ENCODE results near the gene SCN4A. TPM values are rescaled to one million over a fixed set of nuclear protein-coding genes. Genes with fewer than 3 reads are reported as not detected.
"Not testable (repeated sequence)": the region's sequence is repeated elsewhere in the genome, so short reads cannot be mapped to it uniquely, and the experiment has no call there.

The SCN4A gene
- total RNA-seq, 4 donors from 2014 or later, result 0.21 to 2.4 (median 1.1) TPM

DNA sequence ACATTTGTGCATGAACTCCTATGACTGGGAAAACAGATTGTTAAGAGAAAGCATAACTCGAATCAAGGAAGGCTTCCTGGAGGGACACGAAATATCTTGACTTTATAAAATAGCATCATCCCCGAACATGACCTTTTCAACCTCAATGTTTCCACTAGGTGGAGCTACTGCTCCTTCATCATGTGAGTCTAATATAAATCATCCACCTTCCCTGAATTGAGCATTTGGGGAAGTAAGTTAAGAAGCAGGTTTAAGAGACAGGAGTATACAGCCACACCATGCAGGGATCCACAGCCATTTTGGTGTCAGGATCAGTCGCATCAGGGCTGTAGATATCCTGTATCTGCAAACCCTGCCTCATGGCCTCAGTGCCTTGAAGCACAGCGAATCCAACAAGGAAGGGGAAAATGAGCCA is 68.9 kb downstream of the SCN4A start:
- H3K4me3 ChIP-seq, H3K4me1 ChIP-seq, H3K27ac ChIP-seq, H3K36me3 ChIP-seq, H3K27me3 ChIP-seq, H3K9me3 ChIP-seq: not testable (repeated sequence)
- peak in 4 of 5 experiments; percentile 15 to 34 (median 22) for TF ChIP-seq CTCF (IDR thresholded peaks at IDR 0.05)
- DNase-seq (ENCODE audit: low spot score in 2 of 2), result peak in 1 of 2 donors; percentile 47
- 39 to 40% methylated on average over 5 of the region's 5 CpGs for WGBS, 2 donors

DNA sequence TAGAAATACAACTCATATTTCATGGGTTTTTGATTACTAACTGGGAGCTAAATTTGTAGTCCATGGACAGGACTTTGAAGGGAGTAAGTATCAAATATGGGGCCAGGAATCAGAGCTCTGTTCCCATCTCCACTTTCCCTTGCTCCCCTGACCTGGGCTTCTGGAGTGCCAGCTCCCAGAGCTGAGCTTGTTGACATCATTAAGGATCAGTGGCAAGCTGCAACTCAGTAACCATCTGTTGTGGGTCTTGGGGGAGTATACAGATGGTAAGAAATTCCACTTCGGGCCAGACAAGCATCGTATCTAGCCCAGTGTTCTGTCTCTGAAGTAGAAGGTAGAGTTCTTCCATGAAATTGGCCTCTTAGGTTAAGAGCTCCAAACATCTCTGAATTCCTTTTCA is 70.7 kb downstream of the SCN4A start:
- WGBS, 2 donors, result 72 to 85% methylated on average over 2 of the region's 2 CpGs
- H3K4me1 ChIP-seq; H3K4me3 ChIP-seq; H3K9me3 ChIP-seq; H3K36me3 ChIP-seq; DNase-seq (ENCODE audit: low spot score in 2 of 2); H3K27me3 ChIP-seq; H3K27ac ChIP-seq: not testable (repeated sequence)

DNA sequence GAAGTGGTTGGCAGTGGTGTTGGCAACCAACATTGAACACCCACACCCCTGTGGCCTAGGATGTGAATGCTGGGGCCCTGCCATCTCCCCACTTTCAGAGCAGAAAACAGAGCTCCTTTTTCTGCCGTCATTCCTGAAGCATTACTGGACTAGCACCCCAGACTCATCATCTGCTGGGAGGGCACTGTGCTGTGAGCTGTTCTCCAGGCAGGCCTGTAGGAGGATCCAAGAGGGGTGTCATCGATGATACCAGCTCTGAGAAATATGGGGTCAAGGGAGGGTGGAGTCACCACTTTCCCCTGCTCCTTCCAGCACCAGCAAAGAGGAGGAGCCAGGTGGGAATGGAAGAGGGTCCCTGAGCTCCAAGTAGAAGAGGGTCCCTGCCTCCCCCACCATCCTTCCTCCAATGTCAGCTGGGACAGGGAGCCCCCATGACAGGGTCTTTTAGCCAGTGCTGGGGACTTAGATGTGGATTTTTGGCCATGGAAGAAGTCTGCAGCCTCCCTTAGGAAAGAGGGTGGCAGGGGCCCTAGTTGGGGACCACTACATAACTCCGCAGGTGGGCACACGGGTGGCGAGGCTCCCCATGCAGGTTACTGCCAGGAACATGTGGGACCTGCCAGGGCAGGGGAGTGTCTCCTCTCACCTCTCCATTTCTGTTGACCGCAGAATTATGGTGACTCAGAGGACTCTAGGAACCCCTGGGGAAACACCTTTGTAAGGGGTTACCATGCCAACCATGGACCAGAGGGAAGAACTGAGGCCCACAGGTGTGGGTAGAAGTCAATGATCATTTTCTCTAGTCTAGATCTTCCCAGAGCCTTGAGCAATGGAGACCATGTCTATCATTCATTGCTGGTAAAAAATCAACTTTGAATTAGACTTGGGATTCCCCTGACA is 73.6 kb downstream of the SCN4A start:
- not testable (repeated sequence) for H3K4me3 ChIP-seq; H3K36me3 ChIP-seq; H3K27me3 ChIP-seq; H3K9me3 ChIP-seq; H3K27ac ChIP-seq; DNase-seq (ENCODE audit: low spot score in 2 of 2); H3K4me1 ChIP-seq
- 74 to 77% methylated on average over 3 to 6 of the region's 6 CpGs for WGBS, 2 donors

DNA sequence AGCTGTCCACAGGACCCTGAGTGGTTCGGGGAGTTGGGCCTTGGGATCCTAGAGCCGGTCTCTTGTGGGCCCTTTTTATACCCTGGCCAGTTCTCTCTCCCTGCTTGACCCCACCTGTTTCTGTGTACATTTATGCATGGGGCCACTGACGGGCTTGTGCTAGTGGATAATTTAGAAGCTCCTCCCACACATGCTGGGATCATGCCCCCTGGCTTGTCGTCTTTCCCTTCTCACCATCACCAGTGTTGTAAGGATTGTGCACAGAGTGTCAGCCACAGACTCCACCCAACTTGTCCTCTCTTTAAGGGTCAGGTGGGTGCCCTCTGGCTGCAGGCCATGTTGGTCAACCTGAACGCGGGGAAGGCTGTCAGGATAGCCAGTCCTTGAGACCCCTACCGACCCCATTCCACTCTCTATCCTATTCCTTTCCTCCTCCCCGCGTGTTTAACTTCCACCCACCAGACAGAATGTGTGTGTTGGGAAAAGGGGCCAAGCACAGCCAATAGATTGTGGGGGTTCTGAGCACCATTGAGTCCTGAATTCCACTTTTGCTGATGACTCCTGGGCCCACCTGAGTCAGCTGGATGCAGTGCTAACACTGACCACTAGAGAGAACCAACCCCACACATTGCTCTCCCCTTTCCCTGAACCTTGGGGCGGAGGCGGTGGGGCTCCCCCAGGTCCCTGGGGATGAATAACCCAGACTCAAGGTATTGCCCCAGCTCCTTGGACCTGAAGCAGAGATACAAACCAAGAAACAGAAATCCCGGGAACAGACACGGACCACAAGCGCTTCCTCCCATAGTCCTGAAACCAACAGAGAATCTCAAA is 76.0 kb downstream of the SCN4A start, which contains the start of gene CSH1:
CSH1 (minus strand) TSS at position 51 of the 831 bp plus-strand sequence. CDS start 63 bp downstream, outside the sequence.
- H3K9me3 ChIP-seq; H3K4me3 ChIP-seq; H3K27me3 ChIP-seq; DNase-seq (ENCODE audit: low spot score in 2 of 2); H3K36me3 ChIP-seq; H3K4me1 ChIP-seq; H3K27ac ChIP-seq: not testable (repeated sequence)
- WGBS, 2 donors, result 88 to 90% methylated on average over 12 of the region's 14 CpGs

DNA sequence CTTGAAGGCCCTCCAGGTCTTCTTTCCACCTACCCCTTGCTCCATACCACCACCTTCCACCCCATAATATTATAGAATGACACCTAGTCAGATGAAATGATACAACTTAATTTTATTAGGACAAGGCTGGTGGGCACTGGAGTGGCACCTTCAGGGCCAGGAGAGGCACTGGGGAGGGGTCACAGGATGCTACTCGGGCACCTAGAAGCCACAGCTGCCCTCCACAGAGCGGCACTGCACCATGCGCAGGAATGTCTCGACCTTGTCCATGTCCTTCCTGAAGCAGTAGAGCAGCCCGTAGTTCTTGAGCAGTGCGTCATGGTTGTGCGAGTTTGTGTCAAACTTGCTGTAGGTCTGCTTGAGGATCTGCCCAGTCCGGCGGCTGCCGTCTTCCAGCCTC is 77.9 kb downstream of the SCN4A start:
- not testable (repeated sequence) for H3K9me3 ChIP-seq; H3K27ac ChIP-seq; H3K36me3 ChIP-seq; DNase-seq (ENCODE audit: low spot score in 2 of 2); H3K4me3 ChIP-seq; H3K4me1 ChIP-seq; H3K27me3 ChIP-seq
- WGBS, 2 donors, result 82 to 100% methylated on average over 6 to 9 of the region's 10 CpGs

- H3K27ac ChIP-seq; H3K4me3 ChIP-seq; H3K4me1 ChIP-seq; H3K9me3 ChIP-seq; DNase-seq (ENCODE audit: low spot score in 2 of 2); H3K27me3 ChIP-seq; H3K36me3 ChIP-seq: not testable (repeated sequence)
- WGBS, 2 donors, result 58 to 60% methylated on average over 2 to 3 of the region's 3 CpGs
These were observed 78.7 kb downstream of the SCN4A start for GRCh38 chr17:63894021-63894420.

DNA sequence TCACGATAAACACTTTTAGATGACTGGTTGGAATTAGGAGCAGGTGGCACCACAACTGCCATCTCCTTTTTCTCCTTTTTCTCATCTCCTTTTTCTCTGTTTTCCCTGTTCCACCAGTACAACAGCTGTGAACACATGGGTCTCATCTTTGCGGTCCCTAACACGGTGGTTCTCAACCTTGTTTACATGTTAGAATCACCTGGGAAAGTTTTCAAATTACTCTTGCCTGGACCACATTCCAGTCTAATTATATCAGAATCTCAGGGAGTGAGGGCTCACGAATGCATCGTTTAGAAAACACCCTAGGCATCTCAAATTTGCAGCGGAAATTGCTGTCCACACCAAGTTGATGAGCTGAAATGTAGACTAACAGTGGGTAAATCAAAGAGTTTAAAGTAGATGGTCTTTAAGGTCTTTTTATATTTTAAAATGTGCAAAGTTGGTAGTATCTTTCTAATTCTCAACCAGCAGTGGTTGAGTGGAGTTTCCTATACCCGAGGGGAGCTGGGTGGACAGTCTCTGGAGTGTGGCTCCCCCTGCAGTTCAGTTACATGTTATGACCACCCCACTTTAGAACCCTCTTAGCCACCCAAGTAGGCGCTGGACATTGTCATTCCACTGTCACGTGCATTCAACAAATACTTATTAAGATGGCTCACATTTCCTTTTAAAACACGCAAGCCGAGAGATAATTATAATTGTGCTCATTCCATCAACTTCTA is 80.2 kb downstream of the SCN4A start:
- H3K9me3 ChIP-seq; H3K4me1 ChIP-seq; H3K36me3 ChIP-seq; H3K4me3 ChIP-seq; DNase-seq (ENCODE audit: low spot score in 2 of 2); H3K27ac ChIP-seq; H3K27me3 ChIP-seq: not testable (repeated sequence)
- 59 to 68% methylated on average over 11 of the region's 11 CpGs for WGBS, 2 donors

Measured in tibial nerve (tissue), 4 donors.